ENCODE measurements around the gene PAK4.

The PAK4 gene

GRCh38 chr19:39147480-39147879 is 21.9 kb downstream of the PAK4 start:
- no peak for DNase-seq

- DNase-seq: no peak
Measured at GRCh38 chr19:39148939-39149529, 23.4 kb downstream of the PAK4 start.

- DNase-seq: no peak
Measured at GRCh38 chr19:39150235-39150634, 24.6 kb downstream of the PAK4 start.

GRCh38 chr19:39150807-39151600 is 25.4 kb downstream of the PAK4 start:
- no peak for DNase-seq

GRCh38 chr19:39152066-39152465 is 26.5 kb downstream of the PAK4 start:
- no peak for DNase-seq

GRCh38 chr19:39154100-39154628 is 28.6 kb downstream of the PAK4 start:
- no peak for DNase-seq

GRCh38 chr19:39154629-39155100 is 29.1 kb downstream of the PAK4 start:
- DNase-seq: no peak

- no peak for DNase-seq
Measured at GRCh38 chr19:39155114-39155700, 29.6 kb downstream of the PAK4 start.

- no peak for DNase-seq
Measured at GRCh38 chr19:39155741-39156140, 30.2 kb downstream of the PAK4 start.

- no peak for DNase-seq
Measured at GRCh38 chr19:39156326-39157230, 31.0 kb downstream of the PAK4 start.

GRCh38 chr19:39157275-39157996 is 31.9 kb downstream of the PAK4 start:
- no peak for DNase-seq

GRCh38 chr19:39157997-39158389 is 32.4 kb downstream of the PAK4 start:
- DNase-seq: no peak

- no peak for DNase-seq
Measured at GRCh38 chr19:39158646-39159260, 33.2 kb downstream of the PAK4 start.

- no peak for DNase-seq
Measured at GRCh38 chr19:39160523-39160861, 34.9 kb downstream of the PAK4 start.

GRCh38 chr19:39160889-39161672 is 35.5 kb downstream of the PAK4 start:
- DNase-seq: no peak

GRCh38 chr19:39162441-39163043 is 37.0 kb downstream of the PAK4 start:
- no peak for DNase-seq

GRCh38 chr19:39163621-39164020 is 38.0 kb downstream of the PAK4 start:
- DNase-seq: no peak

GRCh38 chr19:39164289-39164688 is 38.7 kb downstream of the PAK4 start:
- no peak for DNase-seq

GRCh38 chr19:39165857-39166256 is 40.3 kb downstream of the PAK4 start:
- DNase-seq: no peak
